GM18508 (cell line): ENCODE data around the gene COA4.

Source experiments
- ATAC-seq: cut with Tn5 transposase; IDR thresholded peaks from one replicate; pipeline ENCODE4 v1.9.1; 2021; ENCODE audit warnings: moderate number of reproducible peaks; ENCODE audit not compliant: insufficient read depth, unreplicated experiment

COA4 gene

GRCh38 chr11:73866586-73866996 is 10.1 kb downstream of the COA4 start:
- no peak for ATAC-seq

DNA sequence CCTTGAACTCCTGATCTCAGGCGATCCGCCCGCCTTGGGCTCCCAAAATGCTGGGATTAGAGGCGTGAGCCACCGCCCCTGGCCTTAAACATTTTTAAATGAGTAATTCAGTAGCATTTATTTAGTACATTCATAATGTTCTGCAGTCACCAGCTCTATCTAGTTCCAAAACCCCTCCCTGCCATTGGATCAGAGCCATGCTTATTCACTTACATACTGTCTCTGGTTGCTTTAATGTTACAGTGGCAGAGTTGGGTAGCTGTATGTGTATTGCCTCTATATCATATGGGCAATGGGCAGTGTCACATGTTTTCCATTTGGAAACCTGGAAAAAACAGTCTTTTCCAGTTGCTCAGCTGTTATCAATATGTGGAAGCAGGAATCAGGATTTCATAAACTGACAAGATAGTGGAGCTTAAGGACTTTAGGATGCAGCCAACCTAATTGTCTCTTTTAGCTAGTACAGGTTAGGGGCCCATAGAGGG is 10.5 kb downstream of the COA4 start:
- ATAC-seq: no peak

DNA sequence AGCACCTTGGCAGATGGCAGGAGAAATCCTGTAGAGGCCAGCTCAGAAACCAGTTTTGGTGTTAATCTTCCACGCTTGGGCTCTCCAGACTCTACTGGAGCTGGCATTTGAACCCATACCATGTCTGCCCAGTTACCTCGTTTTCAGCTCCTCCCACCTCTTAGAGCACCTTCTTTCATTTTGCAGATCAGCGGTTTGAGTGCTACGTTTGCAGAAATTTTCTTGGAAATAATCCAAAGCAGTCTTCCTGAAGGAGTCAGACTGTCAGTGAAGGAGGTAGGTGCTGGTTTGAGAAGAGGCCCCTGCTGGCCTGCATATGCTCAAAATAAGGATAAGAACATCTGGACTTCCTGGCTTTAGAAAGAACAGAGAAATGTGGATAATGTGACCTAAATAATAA is 13.7 kb downstream of the COA4 start:
- no peak for ATAC-seq

DNA sequence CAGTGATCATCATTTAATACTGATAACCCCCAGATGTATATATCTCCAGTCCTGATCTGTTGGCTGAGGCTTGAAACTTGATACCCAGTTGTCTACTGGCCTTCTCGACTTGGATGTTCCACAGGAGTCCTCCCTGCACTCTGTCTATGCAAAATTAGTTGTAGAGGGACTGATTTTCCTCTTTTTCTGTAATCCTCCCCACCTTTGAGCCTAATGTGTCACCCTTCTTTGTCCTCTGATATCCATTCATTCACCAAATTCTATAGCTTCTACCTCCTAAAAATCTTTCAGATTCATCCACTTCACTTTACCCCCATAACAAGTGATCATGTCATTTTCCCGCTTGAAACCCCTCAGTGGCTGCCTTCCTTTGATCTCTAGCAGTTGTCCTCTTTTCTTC is 16.4 kb downstream of the COA4 start:
- no peak for ATAC-seq

DNA sequence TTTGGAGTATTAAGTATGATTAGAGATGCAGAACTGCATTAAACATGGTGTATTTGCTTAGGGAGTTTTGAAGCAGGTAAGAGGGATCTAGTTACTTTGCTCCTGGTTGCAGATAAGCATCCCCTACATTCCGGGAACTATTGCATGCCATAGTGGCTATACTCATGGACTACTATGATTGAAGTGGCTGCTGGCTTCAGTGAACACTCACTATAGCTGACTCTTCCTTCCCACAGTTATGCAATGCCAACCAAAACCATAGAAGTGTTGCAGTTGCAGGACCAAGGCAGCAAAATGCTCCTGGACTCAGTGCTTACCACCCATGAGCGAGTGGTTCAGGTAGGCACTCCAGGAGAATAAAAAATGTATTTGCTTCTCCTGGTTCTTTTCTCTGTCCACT is 17.0 kb downstream of the COA4 start:
- ATAC-seq: no peak

GRCh38 chr11:73856031-73856567 is 20.5 kb downstream of the COA4 start:
- ATAC-seq: no peak

DNA sequence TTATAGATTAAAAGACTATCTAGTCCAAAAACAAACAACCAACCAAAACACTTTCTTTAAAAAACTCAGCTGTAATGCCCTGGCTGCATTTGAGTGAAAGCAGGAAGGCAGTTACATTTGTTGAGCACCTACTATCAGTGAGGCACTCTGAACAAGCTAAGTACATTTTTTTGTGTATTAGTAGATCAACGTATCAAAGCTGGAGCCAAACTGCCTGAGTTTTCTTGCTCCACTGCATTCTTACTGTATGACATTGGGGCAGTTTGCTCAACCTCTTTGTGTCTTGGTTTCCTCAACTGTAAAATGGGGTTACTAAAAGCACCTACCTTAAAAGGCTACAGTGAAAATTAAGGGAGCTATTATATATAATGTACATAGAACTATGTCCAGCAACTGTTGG is 22.0 kb downstream of the COA4 start:
- ATAC-seq: no peak

DNA sequence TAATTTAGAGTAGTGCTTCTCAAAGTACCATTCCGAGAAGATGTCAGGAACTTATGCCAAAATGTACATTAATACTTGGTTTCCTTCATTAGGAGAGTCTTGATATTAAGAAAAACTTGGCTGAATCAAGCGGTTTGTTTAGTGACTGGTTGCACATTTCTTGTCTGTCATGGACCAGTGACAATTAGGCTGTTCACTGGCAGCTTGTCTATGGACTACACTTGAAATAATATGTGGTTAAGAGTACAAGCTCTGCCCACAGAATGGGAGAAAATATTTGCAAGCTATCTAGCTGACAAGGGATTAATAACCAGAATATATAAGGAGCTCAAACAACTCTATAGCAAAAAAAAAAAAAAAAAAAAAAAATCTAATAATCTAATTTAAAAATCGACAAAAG is 24.6 kb downstream of the COA4 start:
- ATAC-seq: no peak

- no peak for ATAC-seq
Observed at GRCh38 chr11:73851046-73851764, 25.4 kb downstream of the COA4 start.

DNA sequence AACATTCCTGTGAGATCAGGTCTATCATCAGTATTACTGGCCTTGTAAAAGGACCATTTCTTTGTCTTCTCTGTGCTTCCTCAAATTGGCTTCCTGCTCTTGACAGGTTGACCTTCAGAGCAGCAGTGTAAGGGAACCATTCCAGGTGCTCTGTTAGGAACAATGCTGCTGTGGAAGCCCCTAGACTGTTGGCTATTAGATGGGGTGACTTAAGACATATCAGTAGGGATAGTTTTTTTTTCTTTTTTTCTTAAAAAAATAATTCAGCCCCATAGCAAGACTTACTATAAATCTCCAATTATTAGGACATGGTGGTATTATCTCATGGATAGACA is 37.6 kb downstream of the COA4 start:
- ATAC-seq: no peak

DNA sequence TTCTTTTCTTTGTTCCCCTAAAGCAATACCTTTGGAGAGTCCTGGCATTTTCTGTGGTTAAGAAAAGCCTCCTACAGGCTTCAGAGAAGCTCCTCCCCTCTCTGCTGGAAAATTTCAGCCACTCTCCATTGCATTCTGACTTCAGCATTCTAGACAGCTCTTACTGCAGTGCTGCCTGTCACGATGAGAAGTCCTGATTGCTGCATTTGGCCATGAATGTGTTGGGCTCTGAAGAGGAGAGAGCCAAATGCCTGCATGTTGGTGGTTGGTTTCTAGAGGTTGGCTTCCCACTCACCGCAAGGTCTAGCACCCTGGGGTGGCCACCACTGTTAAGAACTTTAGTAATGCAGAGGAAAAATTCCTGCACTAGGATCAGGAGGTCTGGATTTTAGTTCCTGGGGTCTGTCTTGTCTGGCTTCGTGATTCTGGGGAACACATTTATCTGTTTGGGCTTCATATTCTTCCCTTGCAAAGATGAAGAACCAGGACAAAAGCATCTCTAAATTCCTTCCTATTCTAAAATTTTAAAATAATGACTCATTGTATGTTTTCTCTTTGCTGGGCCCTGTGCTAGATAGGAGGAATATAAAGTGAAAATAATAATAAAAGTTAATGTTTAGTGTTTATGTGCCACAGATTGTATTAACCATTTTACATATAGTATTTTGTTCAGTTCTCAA is 38.1 kb downstream of the COA4 start:
- no peak for ATAC-seq

GRCh38 chr11:73833067-73833466 is 43.6 kb downstream of the COA4 start:
- ATAC-seq: no peak

DNA sequence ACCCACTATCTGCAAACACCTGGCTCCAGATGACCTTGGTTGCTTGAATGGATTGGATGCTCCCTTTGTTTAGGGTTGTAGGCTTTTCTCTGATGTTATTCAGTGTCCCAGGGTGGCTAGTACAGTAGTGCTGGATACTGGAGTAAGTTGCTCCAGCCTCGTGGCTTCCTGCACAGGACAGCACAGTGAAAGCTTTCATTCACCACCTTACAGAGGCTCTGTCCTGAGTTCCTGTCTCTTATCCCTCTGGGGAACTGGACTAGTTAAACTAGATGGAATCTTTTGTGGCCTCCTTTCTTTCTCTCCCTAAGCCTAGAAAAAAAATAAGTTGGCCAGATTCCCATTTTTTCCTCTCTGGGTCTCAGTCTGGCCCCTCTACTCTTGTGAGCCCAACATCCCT is 46.4 kb downstream of the COA4 start:
- ATAC-seq: no peak
